Brain microvascular endothelial cell (primary cell): Measurements from ENCODE around the gene MYH7.

ENCODE experiments used
- DNase-seq: peaks from one replicate; pipeline ENCODE4 v3.0.0-alpha.2; 2020
- H3K27ac ChIP-seq: fragments of 250-450 bp; sonication (Bioruptor Pico); 2 replicates; pipeline ENCODE4 v1.5.1; 2020; ENCODE audit warnings: mild to moderate bottlenecking, moderate library complexity
- H3K27me3 ChIP-seq: fragments of 250-450 bp; sonication (Bioruptor Pico); replicated peaks from 2 replicates; pipeline ENCODE4 v1.5.1; 2020; ENCODE audit warnings: mild to moderate bottlenecking
- H3K36me3 ChIP-seq: fragments of 250-450 bp; sonication (Bioruptor Pico); replicated peaks from 2 replicates; pipeline ENCODE4 v1.5.1; 2020; ENCODE audit warnings: mild to moderate bottlenecking
- H3K4me3 ChIP-seq: 2 replicates; pipeline ENCODE4 v1.5.1; 2011; ENCODE audit warnings: low read depth, mild to moderate bottlenecking, control low read depth, low read length, moderate library complexity
- CTCF ChIP-seq: IDR thresholded peaks from 2 replicates; pipeline ENCODE4 v1.5.1; 2011; ENCODE audit warnings: low read depth, mild to moderate bottlenecking, moderate library complexity, low read length, control low read depth, inconsistent platforms; ENCODE audit errors: missing control alignments
- in situ Hi-C: cut with HindIII; loops from 2 replicates; pipeline ENCODE4 v1.10.0; 2017; ENCODE audit warnings: low sequenced_read_pairs, low pct_ligation_motif_present

The MYH7 gene

GRCh38 chr14:23366426-23366921 lies 69.0 kb downstream of the MYH7 start:
- in situ Hi-C loops: no loop called here
- H3K27ac ChIP-seq: no peak overlapping the region
- H3K27me3 ChIP-seq: peaks cover 9% of the 10 kb centered on the region
- H3K4me3 ChIP-seq: peak overlapping the region; percentile 62
- no peak for DNase-seq
- H3K36me3 ChIP-seq: no peaks in the 10 kb centered on the region
- no peak for TF ChIP-seq CTCF

DNA sequence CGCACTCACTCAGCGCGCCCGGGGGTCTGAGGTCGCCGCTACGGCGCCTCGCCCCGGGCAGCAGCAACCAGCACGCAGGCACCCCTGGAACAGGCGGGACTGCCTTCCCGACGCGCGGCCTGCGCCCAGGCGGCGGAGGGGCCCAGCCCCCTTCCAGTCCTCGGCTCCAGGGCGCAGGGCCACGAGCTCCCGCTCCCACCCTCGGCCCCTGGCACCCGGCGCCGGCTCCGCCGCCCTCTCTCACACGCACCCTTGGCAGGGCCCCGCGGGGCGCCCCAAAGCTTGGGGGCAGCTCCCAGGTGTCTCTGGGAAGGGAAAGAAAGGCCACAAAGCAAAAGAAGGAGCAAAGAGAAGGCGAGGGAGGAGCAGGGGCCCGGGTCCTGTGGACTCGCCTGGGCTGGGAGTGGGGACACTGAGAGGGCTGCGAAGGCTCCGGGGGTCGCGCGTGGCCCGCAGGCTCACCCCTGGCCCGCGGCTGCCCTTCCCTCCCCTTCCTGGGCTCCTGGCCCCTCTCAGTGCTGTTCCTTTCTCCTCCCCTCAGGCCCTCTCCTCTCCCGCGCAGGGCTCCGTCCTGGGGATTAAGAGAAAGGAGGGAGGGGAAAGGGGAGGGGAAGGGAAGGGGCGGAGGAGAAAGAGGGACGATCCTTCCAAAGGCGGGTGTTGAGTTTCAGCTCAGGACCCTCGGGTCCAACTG lies 69.6 kb downstream of the MYH7 start:
- H3K27ac ChIP-seq: no peak overlapping the region
- H3K4me3 ChIP-seq: peak overlapping the region; percentile 62

DNA sequence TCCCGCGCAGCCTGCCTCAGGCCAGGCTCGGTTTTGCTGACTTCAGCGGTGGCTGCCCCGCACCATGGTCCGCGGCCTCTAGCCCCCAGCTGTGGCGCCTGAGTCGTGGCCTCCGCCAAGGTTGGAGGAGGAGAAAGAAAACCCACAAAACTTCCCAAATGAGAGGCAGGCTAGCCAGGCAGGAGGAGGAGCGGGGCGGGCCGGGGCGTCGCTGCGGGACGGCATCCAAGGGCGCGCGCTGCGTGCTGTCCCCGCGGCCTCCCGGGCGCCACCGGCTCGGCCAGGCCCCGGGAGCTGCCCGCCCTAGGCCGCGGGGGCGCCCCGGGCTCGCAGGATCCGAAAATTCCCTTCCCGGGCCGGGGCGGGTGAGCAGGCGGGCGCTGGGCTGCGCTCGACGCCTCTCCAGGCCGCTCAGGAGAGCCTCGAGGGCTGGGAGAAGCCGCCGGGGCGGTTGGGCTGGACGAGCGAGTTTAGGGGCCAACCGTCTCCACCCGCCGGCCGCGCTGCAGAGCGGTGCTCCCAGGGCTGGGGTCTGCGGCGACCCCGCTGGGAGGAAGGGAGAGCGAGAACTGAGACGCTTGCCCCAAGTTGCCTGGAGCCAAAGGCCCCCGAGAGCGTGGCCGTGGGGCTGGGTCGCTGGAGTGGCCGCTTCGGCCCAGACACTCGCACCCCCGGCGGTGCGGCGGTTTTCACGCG lies 70.3 kb downstream of the MYH7 start, which contains the start of gene EFS:
TSS of gene EFS (minus strand) at position 137 of the 696 bp plus-strand sequence. CDS start 147 bp downstream, outside the sequence.
- H3K36me3 ChIP-seq: no peaks in the 10 kb centered on the region
- no peak within 1 kb of the TSS for H3K27ac ChIP-seq
- H3K27me3 ChIP-seq: peaks cover 7% of the 10 kb centered on the region
- in situ Hi-C loops: no loop called here
- DNase-seq: no peak
- peak within 1 kb of the TSS; percentile 62 for H3K4me3 ChIP-seq
- TF ChIP-seq CTCF: no peak

More for the DNA sequence above, 69.6 kb downstream of the MYH7 start:
- in situ Hi-C loops: no loop called here
- Histone ChIP-seq H3K36me3 (no peaks in the 10 kb centered on the region), H3K27me3 (peaks cover 7% of the 10 kb centered on the region)
- DNase-seq: no peak
- no peak for TF ChIP-seq CTCF

DNA sequence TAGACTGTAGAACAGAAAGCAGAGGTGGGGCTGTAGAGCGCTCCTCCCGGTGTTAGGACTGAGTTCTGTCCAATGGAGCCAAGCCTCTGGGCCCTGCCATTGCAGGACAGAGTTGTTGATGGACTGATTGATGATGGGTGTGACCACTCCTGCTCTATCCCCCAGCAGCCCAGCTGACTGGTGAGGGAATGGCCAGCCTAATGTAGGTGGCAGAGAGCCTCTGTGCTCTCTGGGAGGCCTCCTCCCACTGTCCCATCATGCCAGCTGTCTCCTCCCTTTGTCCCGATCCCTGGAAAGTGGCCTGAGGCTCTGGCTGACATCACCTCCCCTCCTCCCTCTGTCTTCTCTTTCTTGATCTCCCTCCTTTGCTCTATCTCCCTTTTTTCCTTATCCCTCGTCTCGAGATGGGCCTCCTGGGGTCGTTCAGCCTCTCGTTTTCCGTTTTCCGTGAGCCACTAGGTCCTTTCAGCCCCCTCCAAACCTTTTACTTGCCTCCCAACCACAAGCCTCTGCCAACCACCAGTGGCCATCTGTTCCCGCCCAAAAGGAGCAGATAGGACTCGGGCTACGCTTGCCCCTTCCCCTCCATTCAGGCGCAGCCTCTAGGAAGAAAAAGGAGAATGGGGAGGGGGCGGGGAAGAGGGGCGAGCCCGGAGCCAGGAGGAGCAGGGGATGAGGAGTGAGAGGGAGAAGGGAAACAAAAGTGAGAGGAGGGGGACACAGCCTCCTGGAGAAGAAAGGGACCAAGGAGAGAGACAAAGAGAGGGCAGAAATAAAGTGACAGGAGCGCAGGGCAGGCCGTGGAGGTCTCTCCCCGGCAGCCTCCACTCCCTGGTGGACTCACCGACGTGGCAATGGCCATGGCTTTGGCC lies 71.1 kb downstream of the MYH7 start:
- peak overlapping the region; percentile 62 for H3K4me3 ChIP-seq
- no peak for TF ChIP-seq CTCF
- no peaks in the 10 kb centered on the region for H3K36me3 ChIP-seq
- in situ Hi-C loops: no loop called here
- H3K27me3 ChIP-seq: peaks cover 7% of the 10 kb centered on the region
- DNase-seq: no peak
- no peak overlapping the region for H3K27ac ChIP-seq
